Measurements from ENCODE around the gene GDF10. TPM values are rescaled to one million over a fixed set of nuclear protein-coding genes. Genes with fewer than 3 reads are reported as not detected.

GDF10 gene
- total and polyA plus RNA-seq, 2 of the 8 experiments (the other 6 are each of a cell fraction or from before 2014, with no cell fraction given), result 0.19 to 0.32 TPM

- Histone ChIP-seq H3K18ac (ENCODE audit: extremely low read depth, low read length) (no peak overlapping the region), H2AFZ (ENCODE audit: low read length) (no peak overlapping the region), H3K9ac (replicated peaks in 1 of 4; ENCODE audit: extremely low read depth in 1 of 4, low read depth in 3 of 4, low read length in 3 of 4) (no peak overlapping the region), H3K4ac (replicated peaks; ENCODE audit: insufficient read length, low read depth, low read length) (no peak overlapping the region), H4K91ac (replicated peaks; ENCODE audit: insufficient read length, low read length) (no peak overlapping the region), H3K14ac (ENCODE audit: insufficient read length) (no peak overlapping the region), H3K27me3 (replicated peaks in 1 of 4; ENCODE audit: control insufficient read depth in 3 of 4, extremely low read depth in 1 of 4, insufficient read depth in 3 of 4, low read length in 3 of 4) (peaks cover 2 to 28% (median 24%) of the 10 kb centered on the region in 4 experiments), H2BK20ac (ENCODE audit: low read length) (no peak overlapping the region), H2BK5ac (ENCODE audit: low read depth, low read length) (no peak overlapping the region), H3K9me3 (ENCODE audit: insufficient read depth in 2 of 2, low read depth in 1 of 2, low read length in 1 of 2) (no peaks in the 10 kb centered on the region), H4K20me1 (replicated peaks in 1 of 2; ENCODE audit: control insufficient read depth in 1 of 2, insufficient read depth in 2 of 2, low read length in 2 of 2) (no peaks in the 10 kb centered on the region), H3K4me2 (ENCODE audit: insufficient read depth in 1 of 2, low read depth in 2 of 2, low read length in 2 of 2) (no peak overlapping the region), H3K56ac (replicated peaks; ENCODE audit: insufficient read length, low read depth, low read length) (peak overlapping the region; percentile 71), H4K5ac (ENCODE audit: insufficient read length, low read depth, low read length) (no peak overlapping the region), H3K36me3 (ENCODE audit: control insufficient read depth in 2 of 4, insufficient read depth in 4 of 4, low read length in 3 of 4) (no peaks in the 10 kb centered on the region), H3K79me2 (ENCODE audit: control insufficient read depth in 1 of 2, insufficient read depth in 2 of 2, low read length in 2 of 2) (no peaks in the 10 kb centered on the region), H2BK12ac (ENCODE audit: low read depth, low read length) (no peak overlapping the region), H3K23ac (ENCODE audit: insufficient read length) (no peak overlapping the region), H2BK120ac (replicated peaks; ENCODE audit: low read depth, low read length) (no peak overlapping the region), H4K8ac (ENCODE audit: extremely low read depth, insufficient read depth, low read length) (no peak overlapping the region), H3K79me1 (ENCODE audit: low read depth, low read length) (no peaks in the 10 kb centered on the region), H3K4me3 (ENCODE audit: extremely low read depth in 1 of 4, insufficient read depth in 2 of 4, low read depth in 3 of 4, low read length in 4 of 4) (no peak overlapping the region), H2AK5ac (ENCODE audit: low read depth, low read length) (no peak overlapping the region), H3K23me2 (ENCODE audit: low read depth, low read length) (peaks cover 11% of the 10 kb centered on the region; the same call in 1 of the 2 replicates), H2BK15ac (ENCODE audit: low read length) (no peak overlapping the region), H3K27ac (ENCODE audit: low read depth, low read length) (no peak overlapping the region), H3K4me1 (replicated peaks in 1 of 4; ENCODE audit: control insufficient read depth in 3 of 4, insufficient read depth in 4 of 4, low read length in 3 of 4) (peaks cover 0 to 4% (median 2%) of the 10 kb centered on the region in 4 experiments; a peak in 1 of 7 replicates)
- ChIA-PET CTCF (ENCODE audit: partially characterized antibody) (interaction anchor here (0.9 to 4.3 kb wide), 6 partner anchors 16 to 267 kb away, joined by 3 to 24 read pairs (median 6); no protein-coding TSS in a partner anchor), POLR2A (ENCODE audit: partially characterized antibody) (no interaction called here)
- FAIRE-seq, result no peak
- no peak for TF ChIP-seq RBBP5 (IDR thresholded peaks at IDR 0.05; ENCODE audit: borderline replicate concordance, low read depth, low read length)
- TF ChIP-seq CTBP2 (IDR thresholded peaks at IDR 0.05; ENCODE audit: borderline replicate concordance, insufficient read depth, insufficient read length, low read length), result no peak
- no peak for TF ChIP-seq SP1 (IDR thresholded peaks at IDR 0.05; ENCODE audit: low read depth, low read length)
- TF ChIP-seq RNF2 (IDR thresholded peaks at IDR 0.05; ENCODE audit: borderline replicate concordance, low read depth, low read length, missing control alignments, poor library complexity, severe bottlenecking), result no peak
- no peak for TF ChIP-seq POU5F1 (IDR thresholded peaks at IDR 0.05; ENCODE audit: low read depth, low read length)
- no peak for TF ChIP-seq TBP (IDR thresholded peaks at IDR 0.05; ENCODE audit: low read depth, low read length)
- no peak for TF ChIP-seq NANOG (IDR thresholded peaks at IDR 0.05; ENCODE audit: insufficient read depth, low read depth, low read length, poor library complexity, severe bottlenecking)
- no peak for TF ChIP-seq HDAC6 (IDR thresholded peaks at IDR 0.05; ENCODE audit: low read depth, low read length)
- no peak for TF ChIP-seq MAFK (IDR thresholded peaks at IDR 0.05; ENCODE audit: low read depth, low read length)
- TF ChIP-seq EP300 (IDR thresholded peaks at IDR 0.05; ENCODE audit: borderline replicate concordance in 1 of 2, low read depth in 2 of 2, low read length in 2 of 2), result no peak
- WGBS, 2 experiments (ENCODE audit: extremely low coverage in 1 of 2, insufficient coverage in 1 of 2, insufficient read length in 1 of 2, insufficient replicate concordance in 2 of 2, low coverage in 1 of 2, low lambda C conversion rate in 2 of 2, missing lambda C conversion rate in 1 of 2), result 82% methylated on average over 12 of the region's 12 CpGs; no CpG with 5 or more reads in 1 of the 2 experiments
- DNase-seq (ENCODE audit: low read depth in 1 of 2, low spot score in 2 of 2), result no peak
Measured at GRCh38 chr10:47296156-47296894, 3.7 kb upstream of the GDF10 start.
